T-cell (primary cell): ENCODE results near the gene LYPD4. TPM values are rescaled to one million over a fixed set of nuclear protein-coding genes. Genes with fewer than 3 reads are reported as not detected.
A peak's percentile ranks its signal among the peaks of the same experiment; 100 is the strongest.
"Not testable (repeated sequence)": the region's sequence is repeated elsewhere in the genome, so short reads cannot be mapped to it uniquely, and the experiment has no call there.

Experiments
- ATAC-seq, 4 experiments: fragments of 200-7000 bp in 3 of 4; fragments of 150-1000 bp in 1 of 4; cut with Tn5 transposase; replicated peaks in 1 of 4; 1 replicate in 3 of 4; 2 replicates in 1 of 4; pipeline ENCODE4 v1.10.0; 2021; ENCODE audit warnings: moderate library complexity in 3 of 4, mild to moderate bottlenecking in 2 of 4, moderate number of reproducible peaks in 1 of 4
- CTCF ChIA-PET, 2 donors: fragments of 300-600 bp; sonication (Branson Sonifier 250); formaldehyde crosslinking; loops; one replicate each; lab custom pipeline; 2022; ENCODE audit warnings: antibody characterized with exemption in 2 of 2; lab: Charles Lee
- POLR2A ChIA-PET, 2 donors: fragments of 300-600 bp; sonication (Branson Sonifier 250); formaldehyde crosslinking; loops; one replicate each; lab custom pipeline; 2022; ENCODE audit warnings: antibody characterized with exemption in 2 of 2; lab: Charles Lee
- DNase-seq, 35 experiments: peaks; one replicate each; pipeline versions ENCODE4 v3.0.0 to v3.0.0-alpha.2; 2013 to 2023
- H3K27ac ChIP-seq: one replicate; pipeline ENCODE4 v1.5.1; 2013; ENCODE audit warnings: low read length
- H3K27me3 ChIP-seq, 2 experiments: replicated peaks in 1 of 2; 1 replicate in 1 of 2; 2 replicates in 1 of 2; pipeline versions ENCODE4 v1.6.1 to v1.7.0; 2013; ENCODE audit warnings: low read length in 1 of 2, mixed read lengths in 1 of 2; ENCODE audit not compliant: control insufficient read depth in 2 of 2, insufficient read depth in 2 of 2; ENCODE audit errors: extremely low read depth in 1 of 2
- H3K36me3 ChIP-seq, 2 donors: 1 replicate in 1 of 2; 2 replicates in 1 of 2; pipeline versions ENCODE4 v1.6.1 to v1.7.0; 2013; ENCODE audit warnings: low read length in 1 of 2; ENCODE audit not compliant: control insufficient read depth in 2 of 2, insufficient read depth in 1 of 2; ENCODE audit errors: extremely low read depth in 1 of 2
- H3K4me1 ChIP-seq, 2 experiments: 1 replicate in 1 of 2; 2 replicates in 1 of 2; pipeline versions ENCODE4 v1.6.1 to v1.7.0; 2013; ENCODE audit warnings: low read length in 2 of 2, mixed read lengths in 1 of 2; ENCODE audit not compliant: insufficient read depth in 2 of 2, control insufficient read depth in 1 of 2; ENCODE audit errors: extremely low read depth in 1 of 2
- H3K4me3 ChIP-seq, 2 donors: 1 replicate in 1 of 2; 2 replicates in 1 of 2; pipeline versions ENCODE4 v1.5.1 to v1.7.0; 2013; ENCODE audit warnings: mild to moderate bottlenecking in 2 of 2, low read length in 1 of 2, moderate library complexity in 1 of 2; ENCODE audit not compliant: control insufficient read depth in 1 of 2; ENCODE audit errors: extremely low read depth in 1 of 2
- H3K9me3 ChIP-seq: 2 replicates; pipeline ENCODE4 v1.7.0; 2013
- H3K27ac Mint-ChIP-seq, 2 donors: one replicate each; pipeline ENCODE4 v1.8.0; 2020 to 2021; ENCODE audit warnings: mild to moderate bottlenecking in 2 of 2, mixed read lengths in 2 of 2
- H3K27me3 Mint-ChIP-seq, 2 donors: one replicate each; pipeline ENCODE4 v1.8.0; 2021 to 2022; ENCODE audit warnings: mixed read lengths in 2 of 2
- H3K36me3 Mint-ChIP-seq: one replicate; pipeline ENCODE4 v1.8.0; 2021; ENCODE audit warnings: mixed read lengths
- H3K4me1 Mint-ChIP-seq, 3 donors: one replicate each; pipeline ENCODE4 v1.8.0; 2020 to 2022; ENCODE audit warnings: mixed read lengths in 3 of 3, mild to moderate bottlenecking in 1 of 3
- H3K4me3 Mint-ChIP-seq, 3 donors: one replicate each; pipeline ENCODE4 v1.8.0; 2020 to 2022; ENCODE audit warnings: mild to moderate bottlenecking in 3 of 3, mixed read lengths in 3 of 3, moderate library complexity in 3 of 3
- H3K9me3 Mint-ChIP-seq, 3 donors: one replicate each; pipeline ENCODE4 v1.8.0; 2020 to 2022; ENCODE audit warnings: mixed read lengths in 3 of 3
- WGBS: methylation state at CpG from one replicate; pipeline ENCODE4 v1.1.5; 2013; ENCODE audit warnings: missing lambda C conversion rate; ENCODE audit not compliant: insufficient coverage; 5-methylcytosine and 5-hydroxymethylcytosine counted together
- total RNA-seq, 35 experiments: library from RNA in 6 of 35; stranded (reverse) in 6 of 35; fragments of 120-200 nt in 1 of 35; gene quantifications; one replicate each; pipeline versions ENCODE4 v1.2.1 to v1.2.4 and lab custom pipeline; 2013 to 2026

Gene LYPD4
- total RNA-seq, 5 donors from 2014 or later (not counting 1 experiment from before 2014, with no cell fraction given) = not detected

- H3K4me3 ChIP-seq = peak within 1 kb of the TSS; percentile 18 to 60
Observed at GRCh38 chr19:41876847-41877832, 32.7 kb upstream of the LYPD4 start, which contains the start of gene CD79A. TSS of gene CD79A (plus strand) at chr19:41877279. CDS start at chr19:41877305, 26 bp downstream.

GRCh38 chr19:41875973-41876372, 31.5 kb upstream of the LYPD4 start:
- H3K9me3 ChIP-seq, H3K27me3 ChIP-seq, H3K9me3 Mint-ChIP-seq, DNase-seq, ATAC-seq, H3K36me3 Mint-ChIP-seq, H3K27me3 Mint-ChIP-seq, H3K36me3 ChIP-seq: not testable (repeated sequence)
- Mint-ChIP-seq H3K27ac (peak overlapping the region; percentile 98 to 100), H3K4me3 (peak overlapping the region; percentile 65 to 73 (median 66)), H3K4me1 (peaks cover 78 to 91% (median 86%) of the 10 kb centered on the region in 3 donors)
- Histone ChIP-seq H3K4me3 (peak overlapping the region in 1 of 2 donors; percentile 13), H3K27ac (peak overlapping the region; percentile 93), H3K4me1 (peaks cover 73 to 100% of the 10 kb centered on the region in 2 experiments)
- ChIA-PET POLR2A (interaction anchor here (0.6 to 1.9 kb wide), 11 partner anchors 8 to 75 kb away, joined by 3 to 12 read pairs (median 5); partner anchors contain the start of gene RPS19 (in 2 of the 2)), CTCF (interaction anchor here in 1 of 2 donors (0.6 to 3.4 kb wide), 13 partner anchors 8 to 83 kb away, joined by 3 to 37 read pairs (median 5); partner anchors contain the start of genes RABAC1 and RPS19)
- WGBS = 48% methylated on average over 3 of the region's 3 CpGs

More at GRCh38 chr19:41876847-41877832, 32.7 kb upstream of the LYPD4 start, which contains the start of gene CD79A:
- CTCF ChIA-PET = no interaction called here
- Mint-ChIP-seq H3K4me1 (peaks cover 74 to 88% (median 81%) of the 10 kb centered on the region in 3 donors), H3K4me3 (peak within 1 kb of the TSS; percentile 34 to 75 (median 66)), H3K36me3 (no peaks in the 10 kb centered on the region), H3K9me3 (no peaks in the 10 kb centered on the region), H3K27me3 (no peaks in the 10 kb centered on the region), H3K27ac (peak within 1 kb of the TSS; percentile 98 to 100)
- 17% methylated on average over 1 of the region's 9 CpGs for WGBS
- Histone ChIP-seq H3K9me3 (no peaks in the 10 kb centered on the region), H3K27ac (peak within 1 kb of the TSS; percentile 93), H3K27me3 (no peaks in the 10 kb centered on the region), H3K4me1 (peaks cover 67 to 100% of the 10 kb centered on the region in 2 experiments), H3K36me3 (no peaks in the 10 kb centered on the region)
- DNase-seq (peak in 4 of 35 experiments; percentile 16 to 47 (median 43)), ATAC-seq (no peak)
- POLR2A ChIA-PET = interaction anchor here in 1 of 2 donors (1.9 kb wide), 1 partner anchor 9 kb away, joined by 8 read pairs; no protein-coding TSS in a partner anchor

- H3K4me1 Mint-ChIP-seq = peaks cover 65 to 90% (median 85%) of the 10 kb centered on the region in 3 donors
- CTCF ChIA-PET = interaction anchor here (0.6 to 3.4 kb wide), 7 partner anchors 11 to 73 kb away, joined by 3 to 37 read pairs (median 4); partner anchors contain the start of gene RPS19 (in 1 of the 2)
- no peaks in the 10 kb centered on the region for H3K9me3 Mint-ChIP-seq
- DNase-seq = peak in 33 of 35 experiments; percentile 36 to 79 (median 60)
- POLR2A ChIA-PET = interaction anchor here (0.8 kb wide), 2 partner anchors 14 to 17 kb away, joined by 3 read pairs; no protein-coding TSS in a partner anchor
- H3K4me3 Mint-ChIP-seq = peak overlapping the region in 2 of 3 donors; percentile 31 to 88
- no peak for ATAC-seq
- Histone ChIP-seq H3K27ac (peak overlapping the region; percentile 81), H3K9me3 (no peaks in the 10 kb centered on the region), H3K27me3 (no peaks in the 10 kb centered on the region), H3K36me3 (peaks cover 19 to 25% of the 10 kb centered on the region in 2 donors), H3K4me3 (no peak overlapping the region), H3K4me1 (peaks cover 80 to 100% of the 10 kb centered on the region in 2 experiments)
- no peaks in the 10 kb centered on the region for H3K27me3 Mint-ChIP-seq
- H3K36me3 Mint-ChIP-seq = peaks cover 20% of the 10 kb centered on the region
- peak overlapping the region; percentile 86 to 99 for H3K27ac Mint-ChIP-seq
- 28% methylated on average over 10 of the region's 18 CpGs for whole genome bisulfite sequencing
Observed at GRCh38 chr19:41872775-41873647, 28.5 kb upstream of the LYPD4 start.

GRCh38 chr19:41872384-41872774, 27.9 kb upstream of the LYPD4 start:
- Histone ChIP-seq H3K4me3 (no peak overlapping the region), H3K27me3 (no peaks in the 10 kb centered on the region), H3K36me3 (peaks cover 21 to 31% of the 10 kb centered on the region in 2 donors), H3K27ac (peak overlapping the region; percentile 81), H3K4me1 (peaks cover 76 to 100% of the 10 kb centered on the region in 2 experiments), H3K9me3 (no peaks in the 10 kb centered on the region)
- ATAC-seq (no peak), DNase-seq (no peak)
- WGBS = 72% methylated on average over 7 of the region's 12 CpGs
- H3K36me3 Mint-ChIP-seq = peaks cover 24% of the 10 kb centered on the region
- H3K9me3 Mint-ChIP-seq = no peaks in the 10 kb centered on the region
- no peaks in the 10 kb centered on the region for H3K27me3 Mint-ChIP-seq
- ChIA-PET CTCF (interaction anchor here (0.8 to 3.4 kb wide), 5 partner anchors 15 to 74 kb away, joined by 3 to 37 read pairs (median 7); no protein-coding TSS in a partner anchor), POLR2A (interaction anchor here in 1 of 2 donors (0.6 kb wide), 1 partner anchor 8 kb away, joined by 9 read pairs; no protein-coding TSS in a partner anchor)
- H3K4me3 Mint-ChIP-seq = peak overlapping the region in 1 of 3 donors; percentile 88
- H3K27ac Mint-ChIP-seq = peak overlapping the region; percentile 84 to 99
- peaks cover 64 to 90% (median 82%) of the 10 kb centered on the region in 3 donors for H3K4me1 Mint-ChIP-seq

- Histone ChIP-seq H3K4me1 (peaks cover 70 to 100% of the 10 kb centered on the region in 2 experiments), H3K4me3 (no peak overlapping the region), H3K36me3 (peaks cover 21 to 34% of the 10 kb centered on the region in 2 donors), H3K9me3 (no peaks in the 10 kb centered on the region), H3K27ac (peak overlapping the region; percentile 81), H3K27me3 (no peaks in the 10 kb centered on the region)
- WGBS = 10% methylated on average over 10 of the region's 16 CpGs
- Mint-ChIP-seq H3K27me3 (no peaks in the 10 kb centered on the region), H3K9me3 (no peaks in the 10 kb centered on the region), H3K4me3 (peak overlapping the region; percentile 54 to 88 (median 69)), H3K36me3 (peaks cover 24% of the 10 kb centered on the region), H3K4me1 (peaks cover 60 to 86% (median 76%) of the 10 kb centered on the region in 3 donors), H3K27ac (peak overlapping the region; percentile 99)
- ChIA-PET CTCF (interaction anchor here (1.3 to 2.1 kb wide), 3 partner anchors 12 to 16 kb away, joined by 3 to 15 read pairs (median 4); partner anchors contain the start of gene RPS19 (in 1 of the 2)), POLR2A (interaction anchor here in 1 of 2 donors (0.6 kb wide), 1 partner anchor 9 kb away, joined by 9 read pairs; no protein-coding TSS in a partner anchor)
- ATAC-seq (peak; percentile 50 to 68 (median 64)), DNase-seq (peak; percentile 48 to 83 (median 59))
Observed at GRCh38 chr19:41871573-41872383, 27.3 kb upstream of the LYPD4 start.
